Fibroblast of the aortic adventitia (primary cell): Measurements from ENCODE around the gene KLHL3. TPM values are rescaled to one million over a fixed set of nuclear protein-coding genes. Genes with fewer than 3 reads are reported as not detected.

ENCODE experiments used
- DNase-seq: peaks from one replicate; pipeline ENCODE4 v3.0.0-alpha.2; 2010; ENCODE audit warnings: low read depth
- H3K4me3 ChIP-seq: 2 replicates; pipeline ENCODE4 v1.5.1; 2011; ENCODE audit warnings: low read depth, mild to moderate bottlenecking, control low read depth, low read length, moderate library complexity
- total RNA-seq: library from RNA; depleted of rRNA; stranded (reverse); fragments of >200 nt; gene quantifications from 2 replicates; pipeline ENCODE4 v1.2.3, GENCODE V29; 2012; ENCODE audit warnings: low replicate concordance
- TF ChIP-seq, protein P1 (sequence below): IDR thresholded peaks from 2 replicates; pipeline ENCODE4 v1.5.1; 2011; ENCODE audit warnings: mild to moderate bottlenecking, low read length, control low read depth, inconsistent platforms; ENCODE audit not compliant: insufficient read depth

The KLHL3 gene
- total RNA-seq, 1 donor = 1.3 TPM

DNA sequence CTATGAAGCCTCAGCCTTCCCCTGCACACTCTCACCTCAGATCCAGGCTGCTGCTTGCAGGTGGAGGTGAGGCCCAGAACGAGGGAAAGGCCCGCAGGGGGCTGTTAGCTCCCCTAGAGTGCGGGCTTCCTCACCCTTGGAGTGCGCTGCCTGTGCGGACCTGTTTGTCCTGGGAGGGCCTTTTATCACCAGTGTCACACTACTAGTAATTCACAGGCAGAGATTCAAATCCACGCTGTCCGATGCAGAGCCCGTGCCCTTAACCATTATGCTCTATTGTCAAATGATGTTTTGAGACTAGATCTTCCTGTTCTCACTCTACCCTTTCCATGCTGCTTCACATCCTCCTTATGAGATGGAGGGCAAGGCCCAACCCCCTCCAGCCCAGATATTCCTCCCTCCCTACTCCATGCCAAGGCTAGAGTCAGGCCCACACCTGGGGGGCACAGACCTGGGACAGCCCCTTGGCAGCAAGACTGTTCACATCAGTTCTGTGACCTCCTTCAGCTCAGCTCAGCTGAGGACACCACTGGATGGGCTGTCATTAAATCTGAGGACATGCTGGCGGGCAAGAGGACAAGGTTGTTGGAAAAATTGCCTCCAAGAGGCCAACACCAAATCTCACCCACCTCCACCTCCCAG lies 124.0 kb downstream of the KLHL3 start:
- DNase-seq = no peak
- TF ChIP-seq, protein P1, sequence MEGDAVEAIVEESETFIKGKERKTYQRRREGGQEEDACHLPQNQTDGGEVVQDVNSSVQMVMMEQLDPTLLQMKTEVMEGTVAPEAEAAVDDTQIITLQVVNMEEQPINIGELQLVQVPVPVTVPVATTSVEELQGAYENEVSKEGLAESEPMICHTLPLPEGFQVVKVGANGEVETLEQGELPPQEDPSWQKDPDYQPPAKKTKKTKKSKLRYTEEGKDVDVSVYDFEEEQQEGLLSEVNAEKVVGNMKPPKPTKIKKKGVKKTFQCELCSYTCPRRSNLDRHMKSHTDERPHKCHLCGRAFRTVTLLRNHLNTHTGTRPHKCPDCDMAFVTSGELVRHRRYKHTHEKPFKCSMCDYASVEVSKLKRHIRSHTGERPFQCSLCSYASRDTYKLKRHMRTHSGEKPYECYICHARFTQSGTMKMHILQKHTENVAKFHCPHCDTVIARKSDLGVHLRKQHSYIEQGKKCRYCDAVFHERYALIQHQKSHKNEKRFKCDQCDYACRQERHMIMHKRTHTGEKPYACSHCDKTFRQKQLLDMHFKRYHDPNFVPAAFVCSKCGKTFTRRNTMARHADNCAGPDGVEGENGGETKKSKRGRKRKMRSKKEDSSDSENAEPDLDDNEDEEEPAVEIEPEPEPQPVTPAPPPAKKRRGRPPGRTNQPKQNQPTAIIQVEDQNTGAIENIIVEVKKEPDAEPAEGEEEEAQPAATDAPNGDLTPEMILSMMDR = no peak
- no peak overlapping the region for H3K4me3 ChIP-seq

DNA sequence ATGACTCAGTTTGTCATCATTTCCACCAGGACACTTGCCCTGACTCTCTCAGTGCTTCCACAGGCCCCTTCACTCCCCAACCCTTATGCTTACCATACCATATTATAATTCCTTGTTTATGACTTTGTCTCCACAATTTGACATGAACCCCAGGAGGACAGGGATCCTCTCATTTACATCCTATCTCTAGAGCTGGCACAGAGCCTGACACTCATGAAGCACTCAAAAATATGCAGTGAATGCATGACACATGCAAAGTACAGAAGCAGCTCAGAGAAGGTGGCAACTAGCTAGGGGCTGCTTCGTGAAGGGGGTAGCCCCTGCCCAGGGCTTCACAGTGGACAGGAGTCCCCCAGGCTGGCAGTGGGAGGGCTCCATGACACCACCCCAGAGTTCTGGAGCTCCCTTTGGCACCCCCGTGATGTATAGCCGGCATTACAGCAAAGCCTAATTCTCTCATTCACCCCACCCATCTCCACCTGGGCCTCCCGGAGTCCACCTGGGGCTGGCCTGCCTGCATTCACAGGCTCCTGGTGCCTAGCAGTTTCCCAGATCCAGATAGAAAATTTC lies 124.8 kb downstream of the KLHL3 start:
- H3K4me3 ChIP-seq = no peak overlapping the region
- TF ChIP-seq, protein P1 = no peak
- DNase-seq = no peak

DNA sequence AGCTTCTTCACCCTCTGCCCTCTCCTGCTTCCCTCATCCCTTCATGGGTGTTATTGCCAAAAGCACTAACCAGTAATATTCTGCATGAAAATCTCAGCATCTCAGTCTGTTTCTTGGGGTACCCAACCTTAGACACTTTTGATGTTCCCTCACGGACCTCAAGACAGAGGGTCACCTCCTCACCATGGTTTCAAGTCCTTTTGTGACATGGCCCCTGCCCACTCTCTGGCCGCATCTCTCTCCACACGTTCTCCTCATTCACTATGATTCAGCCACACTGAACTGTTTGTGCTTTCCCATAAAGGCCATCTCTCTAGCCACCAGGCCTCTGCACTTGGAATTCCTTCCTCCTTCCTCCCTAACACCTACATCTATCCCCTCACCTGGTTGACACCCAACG lies 125.3 kb downstream of the KLHL3 start:
- TF ChIP-seq, protein P1 = no peak
- no peak for DNase-seq
- no peak overlapping the region for H3K4me3 ChIP-seq

DNA sequence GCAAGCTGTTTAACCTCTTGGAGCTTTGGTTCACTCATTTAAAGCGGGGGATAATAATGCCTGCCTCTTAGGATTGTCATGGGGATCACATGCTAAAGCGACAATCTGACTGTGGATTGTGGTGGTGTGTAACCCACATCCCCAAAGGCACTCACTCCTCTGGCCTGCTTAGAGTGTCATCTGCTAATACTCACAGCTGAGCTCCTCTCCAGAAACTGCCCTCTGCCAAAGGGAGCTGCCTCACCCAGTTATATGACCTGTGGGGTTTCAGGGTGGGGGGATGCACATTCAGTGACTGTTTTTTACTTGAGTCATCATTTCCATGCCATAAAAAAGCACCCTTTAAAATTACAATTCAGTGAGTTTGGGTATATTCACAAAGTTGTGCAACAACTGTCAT lies 126.8 kb downstream of the KLHL3 start:
- DNase-seq = peak; percentile 11
- TF ChIP-seq, protein P1 = no peak
- H3K4me3 ChIP-seq = no peak overlapping the region

DNA sequence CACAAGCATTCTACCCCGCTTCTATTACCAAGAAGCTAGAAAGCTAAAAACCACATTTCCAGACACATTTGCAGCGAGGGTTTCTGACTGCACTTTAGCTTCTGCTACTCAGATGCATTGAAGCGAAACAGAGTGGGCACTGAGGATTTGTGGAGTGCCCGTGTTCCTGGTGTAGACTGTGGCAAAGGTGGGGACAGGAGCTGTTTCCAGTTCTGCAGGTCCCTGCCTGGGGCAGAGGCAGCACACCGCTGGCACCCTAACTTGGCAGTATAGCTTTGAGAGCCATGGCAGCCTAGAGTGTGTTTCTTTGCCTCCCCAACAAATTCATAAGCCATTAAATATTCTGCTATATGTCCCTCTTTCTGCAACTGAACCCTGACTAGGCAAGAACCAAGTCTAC lies 128.1 kb downstream of the KLHL3 start:
- DNase-seq = no peak
- TF ChIP-seq, protein P1 = no peak
- no peak overlapping the region for H3K4me3 ChIP-seq

DNA sequence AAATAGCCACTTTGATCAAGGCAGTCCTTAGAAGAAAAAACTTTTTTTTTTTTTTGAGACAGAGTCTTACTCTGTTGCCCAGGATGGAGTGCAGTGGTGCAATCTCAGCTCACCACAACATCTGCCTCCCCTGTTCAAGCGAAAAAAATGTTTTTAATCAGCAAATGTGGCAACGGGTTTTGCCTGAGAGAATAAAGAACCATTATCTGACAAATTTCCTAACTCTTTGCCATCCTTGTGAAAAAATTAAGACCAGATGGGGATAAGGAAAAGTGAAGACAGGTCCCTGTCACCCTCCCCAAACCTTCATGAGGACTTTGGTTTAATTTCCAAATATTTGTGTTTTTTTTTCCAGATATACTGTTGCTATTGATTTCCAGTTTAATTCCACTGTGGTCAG lies 129.5 kb downstream of the KLHL3 start:
- TF ChIP-seq, protein P1 = no peak
- no peak overlapping the region for H3K4me3 ChIP-seq
- no peak for DNase-seq

DNA sequence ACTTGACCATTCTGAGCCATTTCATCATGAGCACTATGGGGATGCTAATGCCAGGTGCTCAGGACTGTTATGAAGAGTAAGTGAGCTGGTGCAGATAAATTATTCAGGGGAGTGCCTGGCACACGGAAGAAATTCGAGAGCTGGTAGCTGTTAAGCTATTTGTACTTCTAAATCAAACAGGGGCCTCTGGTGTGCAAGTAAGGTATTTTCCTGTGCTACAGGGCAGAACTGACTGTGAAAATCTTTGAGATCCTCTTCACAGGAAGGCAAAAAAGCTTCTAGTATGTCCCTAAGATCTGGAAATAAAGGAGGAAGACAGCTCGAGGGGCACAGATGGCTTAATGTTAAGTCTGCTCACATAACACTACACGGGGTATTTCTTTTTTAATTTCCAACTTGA lies 130.5 kb downstream of the KLHL3 start:
- peak; percentile 16 for DNase-seq
- TF ChIP-seq, protein P1 = peak; percentile 26

More for the DNA sequence above, 130.5 kb downstream of the KLHL3 start:
- H3K4me3 ChIP-seq = no peak overlapping the region
